OCI-LY3 (cell line): ENCODE results near the gene PHF14.

Experiments
- CTCF ChIP-seq: fragments of 200-600, 300-600 bp; sonication (generic); IDR thresholded peaks from 2 replicates; pipeline ENCODE4 v1.5.1; 2014; ENCODE audit warnings: antibody characterized with exemption, low read length, low read depth
- EZH2phosphoT487 ChIP-seq: fragments of 200-600 bp; shearing (Covaris generic); IDR thresholded peaks from 2 replicates; pipeline ENCODE4 v1.6.1; 2018; ENCODE audit warnings: antibody characterized with exemption, mixed run types, low read depth

- TF ChIP-seq CTCF (no peak), EZH2phosphoT487 (no peak)
Observed at GRCh38 chr7:11104578-11104977, 130.9 kb downstream of the PHF14 start.
